HepG2 (cell line): Measurements from ENCODE around the gene SASS6. TPM values are rescaled to one million over a fixed set of nuclear protein-coding genes. Genes with fewer than 3 reads are reported as not detected.

Source experiments
- CEBPG ChIP-seq: IDR thresholded peaks from 2 replicates; pipeline ENCODE4 v1.6.1; 2016
- CSRNP1 ChIP-seq: sonication (generic); formaldehyde crosslinking; IDR thresholded peaks from 2 replicates; pipeline ENCODE4 v1.8.1; 2023; ENCODE audit warnings: mild to moderate bottlenecking, missing genetic modification reagents
- NCOR1 ChIP-seq: fragments of 200-600 bp; sonication (generic); IDR thresholded peaks from 2 replicates; pipeline ENCODE4 v1.7.0; 2017; ENCODE audit warnings: antibody characterized with exemption, low read length, borderline replicate concordance
- NR2C2 ChIP-seq: sonication (generic); formaldehyde crosslinking; IDR thresholded peaks from 2 replicates; pipeline ENCODE4 v1.4.0; 2020; ENCODE audit warnings: missing genetic modification reagents, mild to moderate bottlenecking, moderate library complexity, borderline replicate concordance
- POLR2G ChIP-seq: fragments of 200-400 bp; formaldehyde crosslinking; IDR thresholded peaks from 2 replicates; pipeline ENCODE4 v1.6.1; 2018; ENCODE audit warnings: mild to moderate bottlenecking, low read depth, low read length, moderate library complexity
- SOX13 ChIP-seq, 3 experiments: fragments of 450-650 bp in 1 of 3; sonication (generic) in 1 of 3; formaldehyde crosslinking in 1 of 3; IDR thresholded peaks in 2 of 3; conservative IDR thresholded peaks in 1 of 3; 2 replicates each; pipeline versions ENCODE4 v1.5.0 to v1.6.1; 2016 to 2020; ENCODE audit warnings: antibody characterized with exemption in 1 of 3, mild to moderate bottlenecking in 1 of 3, missing compliant biosample characterization in 1 of 3, missing genetic modification reagents in 1 of 3, moderate library complexity in 1 of 3
- TSC22D2 ChIP-seq: sonication (generic); formaldehyde crosslinking; IDR thresholded peaks from 2 replicates; pipeline ENCODE4 v1.5.1; 2020; ENCODE audit warnings: missing genetic modification reagents, mild to moderate bottlenecking, borderline replicate concordance
- ZBTB33 ChIP-seq: sonication (generic); formaldehyde crosslinking; IDR thresholded peaks from 2 replicates; pipeline ENCODE4 v1.4.0; 2020; ENCODE audit warnings: missing genetic modification reagents
- ZBTB39 ChIP-seq: sonication (generic); formaldehyde crosslinking; IDR thresholded peaks from 2 replicates; pipeline ENCODE4 v1.5.0; 2020; ENCODE audit warnings: missing genetic modification reagents
- ZEB1 ChIP-seq: IDR thresholded peaks from 2 replicates; pipeline ENCODE4 v1.6.1; 2012; ENCODE audit warnings: mild to moderate bottlenecking, low read depth, inconsistent platforms; ENCODE audit not compliant: insufficient replicate concordance
- ZNF276 ChIP-seq: sonication (generic); formaldehyde crosslinking; IDR thresholded peaks from 2 replicates; pipeline ENCODE4 v1.4.0; 2020; ENCODE audit warnings: mild to moderate bottlenecking, low read depth, missing genetic modification reagents
- ZNF792 ChIP-seq: IDR thresholded peaks from 2 replicates; pipeline ENCODE4 v1.6.1; 2016
- ZNF879 ChIP-seq: sonication (generic); formaldehyde crosslinking; IDR thresholded peaks from 2 replicates; pipeline ENCODE4 v1.8.1; 2023; ENCODE audit warnings: missing genetic modification reagents
- ZSCAN31 ChIP-seq: sonication (generic); formaldehyde crosslinking; IDR thresholded peaks from 2 replicates; pipeline ENCODE4 v1.5.0; 2020; ENCODE audit warnings: low read depth, mild to moderate bottlenecking, missing genetic modification reagents
- polyA plus RNA-seq, 8 experiments: library from polyadenylated mRNA; depleted of rRNA in 3 of 8; stranded (reverse) in 7 of 8; unstranded in 1 of 8; fragments of >200 nt; fragmentation: Illumina TruSeq in 4 of 8; extraction: Trizol in 4 of 8; gene quantifications; 2 replicates each; pipeline versions ENCODE4 v1.2.1 to v1.2.3, GENCODE V29; 2011 to 2016; ENCODE audit warnings: low read depth in 4 of 8, missing spikeins in 1 of 8, mixed read lengths in 1 of 8; ENCODE audit not compliant: insufficient read depth in 1 of 8
- total RNA-seq, 5 experiments: library from RNA; depleted of rRNA; stranded (reverse); fragments of >200 nt; fragmentation: Illumina TruSeq; extraction: Trizol; gene quantifications; 2 replicates each; pipeline ENCODE4 v1.2.3, GENCODE V29; 2016; ENCODE audit warnings: low read depth in 1 of 5
- TF ChIP-seq, protein P1 (sequence below): sonication (generic); formaldehyde crosslinking; IDR thresholded peaks from 2 replicates; pipeline ENCODE4 v1.5.1; 2020; ENCODE audit warnings: mild to moderate bottlenecking, missing genetic modification reagents, borderline replicate concordance

Gene SASS6
- total and polyA plus RNA-seq, 2 of the 13 experiments (the other 11 are each of a cell fraction or from before 2014, with no cell fraction given), result 2.3 to 10.7 TPM

GRCh38 chr1:100130552-100131077, 2.1 kb downstream of the SASS6 start (continued):
- TF ChIP-seq ZNF879 (CRISPR knock-in tag), result no peak
- TF ChIP-seq ZEB1, result no peak
- TF ChIP-seq SOX13 (IDR thresholded peaks at IDR 0.05), result no peak
- TF ChIP-seq SOX13 (CRISPR knock-in tag; conservative IDR thresholded peaks at IDR 0.05 in 1 of 2, IDR thresholded peaks at IDR 0.05 in 1 of 2), result peak in 1 of 2 experiments; percentile 41; a peak in 1 of 4 replicates
- no peak for TF ChIP-seq CEBPG (CRISPR knock-in tag)
- TF ChIP-seq ZBTB33 (CRISPR knock-in tag), result no peak
- TF ChIP-seq, protein P1, sequence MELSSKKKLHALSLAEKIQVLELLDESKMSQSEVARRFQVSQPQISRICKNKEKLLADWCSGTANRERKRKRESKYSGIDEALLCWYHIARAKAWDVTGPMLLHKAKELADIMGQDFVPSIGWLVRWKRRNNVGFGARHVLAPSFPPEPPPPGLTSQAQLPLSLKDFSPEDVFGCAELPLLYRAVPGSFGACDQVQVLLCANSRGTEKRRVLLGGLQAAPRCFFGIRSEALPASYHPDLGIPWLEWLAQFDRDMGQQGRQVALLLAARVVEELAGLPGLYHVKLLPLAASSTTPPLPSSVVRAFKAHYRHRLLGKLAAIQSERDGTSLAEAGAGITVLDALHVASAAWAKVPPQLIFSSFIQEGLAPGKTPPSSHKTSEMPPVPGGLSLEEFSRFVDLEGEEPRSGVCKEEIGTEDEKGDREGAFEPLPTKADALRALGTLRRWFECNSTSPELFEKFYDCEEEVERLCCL, result no peak
- no peak for TF ChIP-seq ZNF276 (CRISPR knock-in tag)
- TF ChIP-seq TSC22D2 (CRISPR knock-in tag), result no peak
- no peak for TF ChIP-seq CSRNP1
- no peak for TF ChIP-seq ZSCAN31
- TF ChIP-seq NCOR1, result no peak; the same call in 1 of the 2 replicates
- TF ChIP-seq ZNF792, result no peak
- no peak for TF ChIP-seq POLR2G
- TF ChIP-seq ZBTB39 (CRISPR knock-in tag), result no peak
- TF ChIP-seq NR2C2 (CRISPR knock-in tag), result peak; percentile 14; the same call in 1 of the 2 replicates
